CD4-positive, alpha-beta T cell (primary cell): ENCODE data around the gene GHITM. TPM values are rescaled to one million over a fixed set of nuclear protein-coding genes. Genes with fewer than 3 reads are reported as not detected.

Experiments
- ATAC-seq: fragments of 200-7000 bp; cut with Tn5 transposase; one replicate; pipeline ENCODE4 v1.10.0; 2022; ENCODE audit warnings: mild to moderate bottlenecking; ENCODE audit not compliant: poor library complexity
- CTCF ChIA-PET: fragments of 350-600 bp; sonication (Branson Sonifier 250); formaldehyde crosslinking; loops from one replicate; lab custom pipeline; 2021; ENCODE audit warnings: antibody characterized with exemption, inconsistent platforms; lab: Charles Lee
- POLR2A ChIA-PET: fragments of 350-600 bp; sonication (Branson Sonifier 250); formaldehyde crosslinking; loops from one replicate; lab custom pipeline; 2021; ENCODE audit warnings: antibody characterized with exemption, inconsistent platforms; lab: Charles Lee
- DNase-seq, 14 experiments: peaks; one replicate each; pipeline ENCODE4 v3.0.0-alpha.2; 2013 to 2020; ENCODE audit warnings: mixed read lengths in 2 of 14
- H3K27ac ChIP-seq, 2 donors: one replicate each; pipeline versions ENCODE4 v1.5.1 to v1.7.0; 2013; ENCODE audit warnings: low read length in 2 of 2, low read depth in 1 of 2, mild to moderate bottlenecking in 1 of 2
- H3K27me3 ChIP-seq, 2 experiments: 1 replicate in 1 of 2; 2 replicates in 1 of 2; pipeline versions ENCODE4 v1.6.1 to v1.7.0; 2013; ENCODE audit warnings: low read length in 2 of 2, control low read depth in 1 of 2, mild to moderate bottlenecking in 1 of 2, moderate library complexity in 1 of 2; ENCODE audit not compliant: insufficient read depth in 2 of 2, control insufficient read depth in 1 of 2
- H3K36me3 ChIP-seq: one replicate; pipeline ENCODE4 v1.6.1; 2013; ENCODE audit warnings: low read length, control low read depth; ENCODE audit not compliant: insufficient read depth
- H3K4me1 ChIP-seq: one replicate; pipeline ENCODE4 v1.6.1; 2013; ENCODE audit warnings: low read length, control low read depth; ENCODE audit not compliant: insufficient read depth
- H3K4me3 ChIP-seq: one replicate; pipeline ENCODE4 v1.5.1; 2013; ENCODE audit warnings: mild to moderate bottlenecking, low read length, moderate library complexity
- H3K9me3 ChIP-seq, 2 experiments: 1 replicate in 1 of 2; 2 replicates in 1 of 2; pipeline versions ENCODE4 v1.6.1 to v1.7.0; 2013; ENCODE audit warnings: low read length in 2 of 2, mild to moderate bottlenecking in 2 of 2, control low read depth in 1 of 2, moderate library complexity in 1 of 2; ENCODE audit not compliant: control insufficient read depth in 1 of 2, insufficient read depth in 1 of 2
- H3K27ac Mint-ChIP-seq: one replicate; pipeline ENCODE4 v1.8.0; 2020; ENCODE audit warnings: mixed read lengths
- H3K27me3 Mint-ChIP-seq: one replicate; pipeline ENCODE4 v1.8.0; 2021; ENCODE audit warnings: mixed read lengths
- H3K36me3 Mint-ChIP-seq: one replicate; pipeline ENCODE4 v1.8.0; 2021; ENCODE audit warnings: low read depth, mixed read lengths
- H3K4me1 Mint-ChIP-seq: one replicate; pipeline ENCODE4 v1.8.0; 2021; ENCODE audit warnings: low read depth, mixed read lengths
- H3K4me3 Mint-ChIP-seq: one replicate; pipeline ENCODE4 v1.8.0; 2020; ENCODE audit warnings: mild to moderate bottlenecking, mixed read lengths
- H3K9me3 Mint-ChIP-seq: one replicate; pipeline ENCODE4 v1.8.0; 2020; ENCODE audit warnings: mixed read lengths
- intact Hi-C, 2 experiments: fragments of 100-400 bp; cut with DNase I in 1 of 2; cut with micrococcal nuclease in 1 of 2; formaldehyde crosslinking; loops; one replicate each; pipeline versions ENCODE4 v1.15.1 to v1.9.0; 2023 to 2025; cut with DNase I, micrococcal nuclease
- total RNA-seq, 174 experiments: library from RNA in 2 of 174; stranded (reverse) in 2 of 174; gene quantifications; one replicate each; pipeline ENCODE4 v1.2.3 and lab custom pipeline; 2021 to 2026
- TF ChIP-seq, protein P1 (sequence below): fragments of 200-600 bp; IDR thresholded peaks from one replicate; pipeline ENCODE4 v1.8.0; 2022; ENCODE audit warnings: antibody characterized with exemption, mild to moderate bottlenecking

GHITM gene
- total RNA-seq, 2 experiments from 2014 or later, result 64.7 to 67.9 TPM

DNA sequence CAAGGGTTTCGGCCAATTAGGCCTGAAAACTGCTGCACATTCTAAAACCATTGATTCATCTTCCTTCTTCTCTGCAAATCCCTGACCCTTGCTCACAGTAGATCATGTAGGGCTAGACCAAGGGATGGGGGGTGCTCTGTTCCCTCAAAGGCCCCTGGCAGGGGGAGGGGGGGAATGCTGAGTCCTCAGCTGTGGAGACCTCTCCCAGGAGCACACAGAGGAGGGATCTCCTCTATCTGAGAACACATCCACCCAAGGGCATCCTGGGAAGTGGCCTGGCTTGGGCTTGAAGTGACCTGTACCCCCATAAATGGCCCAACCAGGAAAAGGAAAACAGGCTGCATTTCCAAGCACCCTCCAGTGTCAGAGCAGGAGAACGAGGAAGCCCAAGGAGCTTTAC is 54.0 kb downstream of the GHITM start:
- Mint-ChIP-seq H3K4me1 (peaks cover 14% of the 10 kb centered on the region), H3K36me3 (no peaks in the 10 kb centered on the region), H3K27me3 (peaks cover 27% of the 10 kb centered on the region), H3K4me3 (no peak overlapping the region), H3K9me3 (no peaks in the 10 kb centered on the region), H3K27ac (no peak overlapping the region)
- peaks cover 0 to 11% of the 10 kb centered on the region in 2 experiments for H3K9me3 ChIP-seq
- H3K4me3 ChIP-seq, result no peak overlapping the region
- ATAC-seq, result no peak
- no peak overlapping the region for H3K27ac ChIP-seq
- TF ChIP-seq, protein P1, sequence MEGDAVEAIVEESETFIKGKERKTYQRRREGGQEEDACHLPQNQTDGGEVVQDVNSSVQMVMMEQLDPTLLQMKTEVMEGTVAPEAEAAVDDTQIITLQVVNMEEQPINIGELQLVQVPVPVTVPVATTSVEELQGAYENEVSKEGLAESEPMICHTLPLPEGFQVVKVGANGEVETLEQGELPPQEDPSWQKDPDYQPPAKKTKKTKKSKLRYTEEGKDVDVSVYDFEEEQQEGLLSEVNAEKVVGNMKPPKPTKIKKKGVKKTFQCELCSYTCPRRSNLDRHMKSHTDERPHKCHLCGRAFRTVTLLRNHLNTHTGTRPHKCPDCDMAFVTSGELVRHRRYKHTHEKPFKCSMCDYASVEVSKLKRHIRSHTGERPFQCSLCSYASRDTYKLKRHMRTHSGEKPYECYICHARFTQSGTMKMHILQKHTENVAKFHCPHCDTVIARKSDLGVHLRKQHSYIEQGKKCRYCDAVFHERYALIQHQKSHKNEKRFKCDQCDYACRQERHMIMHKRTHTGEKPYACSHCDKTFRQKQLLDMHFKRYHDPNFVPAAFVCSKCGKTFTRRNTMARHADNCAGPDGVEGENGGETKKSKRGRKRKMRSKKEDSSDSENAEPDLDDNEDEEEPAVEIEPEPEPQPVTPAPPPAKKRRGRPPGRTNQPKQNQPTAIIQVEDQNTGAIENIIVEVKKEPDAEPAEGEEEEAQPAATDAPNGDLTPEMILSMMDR, result no peak
- peaks cover 37% of the 10 kb centered on the region for H3K4me1 ChIP-seq
- peaks cover 29 to 33% of the 10 kb centered on the region in 2 experiments for H3K27me3 ChIP-seq
- POLR2A ChIA-PET, result interaction anchor here (1.6 kb wide), 1 partner anchor 55 kb away, joined by 6 read pairs; the partner anchor contains the start of gene GHITM
- no peak for DNase-seq
- no peaks in the 10 kb centered on the region for H3K36me3 ChIP-seq
- intact Hi-C loops, result loop anchor here in 1 of 2 experiments (5.0 kb wide), 1 partner anchor 46 kb away; no protein-coding TSS in a partner anchor
- CTCF ChIA-PET, result no interaction called here

DNA sequence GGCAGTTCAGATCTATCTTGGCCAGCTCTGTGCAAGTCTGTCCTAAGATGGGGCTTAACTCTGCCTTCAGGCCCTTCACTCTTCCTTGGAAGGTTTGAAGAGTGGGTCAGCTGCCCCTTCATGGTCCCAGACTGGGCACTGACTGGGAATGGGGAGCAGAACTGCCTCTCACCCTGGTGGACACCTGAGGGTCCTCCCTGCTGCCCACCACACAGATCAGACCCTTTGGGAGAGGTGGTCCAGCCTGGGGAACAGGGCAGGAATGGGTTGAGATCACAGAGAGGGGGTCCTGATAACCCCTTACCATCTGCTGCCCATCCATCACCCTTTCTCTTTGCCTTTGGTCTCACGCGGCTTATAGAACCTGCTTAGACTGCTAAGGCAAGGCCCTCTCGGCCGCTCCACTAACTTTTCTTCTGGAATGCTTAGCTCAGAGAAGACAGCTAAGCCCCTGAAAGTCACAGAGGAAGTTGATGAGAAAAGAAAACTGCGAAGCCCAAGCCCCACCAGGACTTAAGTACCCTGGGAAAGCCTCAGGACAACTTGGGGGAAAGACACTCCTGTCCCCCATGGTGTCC is 54.6 kb downstream of the GHITM start:
- Histone ChIP-seq H3K27ac (no peak overlapping the region), H3K36me3 (no peaks in the 10 kb centered on the region), H3K9me3 (peaks cover 0 to 11% of the 10 kb centered on the region in 2 experiments), H3K4me1 (peaks cover 37% of the 10 kb centered on the region), H3K4me3 (peak overlapping the region; percentile 34), H3K27me3 (peaks cover 29 to 35% of the 10 kb centered on the region in 2 experiments)
- H3K27ac Mint-ChIP-seq, result no peak overlapping the region
- DNase-seq, result peak in 1 of 14 experiments; percentile 30
- peaks cover 14% of the 10 kb centered on the region for H3K4me1 Mint-ChIP-seq
- intact Hi-C loops, result loop anchor here in 1 of 2 experiments (5.0 kb wide), 1 partner anchor 47 kb away; no protein-coding TSS in a partner anchor
- no peaks in the 10 kb centered on the region for H3K36me3 Mint-ChIP-seq
- H3K4me3 Mint-ChIP-seq, result peak overlapping the region; percentile 61
- ChIA-PET CTCF (no interaction called here), POLR2A (interaction anchor here (1.0 to 1.6 kb wide), 2 partner anchors 16 to 55 kb away, joined by 4 to 6 read pairs; partner anchors contain the start of gene GHITM)
- peaks cover 30% of the 10 kb centered on the region for H3K27me3 Mint-ChIP-seq
- TF ChIP-seq, protein P1, result no peak
- no peak for ATAC-seq
- no peaks in the 10 kb centered on the region for H3K9me3 Mint-ChIP-seq

DNA sequence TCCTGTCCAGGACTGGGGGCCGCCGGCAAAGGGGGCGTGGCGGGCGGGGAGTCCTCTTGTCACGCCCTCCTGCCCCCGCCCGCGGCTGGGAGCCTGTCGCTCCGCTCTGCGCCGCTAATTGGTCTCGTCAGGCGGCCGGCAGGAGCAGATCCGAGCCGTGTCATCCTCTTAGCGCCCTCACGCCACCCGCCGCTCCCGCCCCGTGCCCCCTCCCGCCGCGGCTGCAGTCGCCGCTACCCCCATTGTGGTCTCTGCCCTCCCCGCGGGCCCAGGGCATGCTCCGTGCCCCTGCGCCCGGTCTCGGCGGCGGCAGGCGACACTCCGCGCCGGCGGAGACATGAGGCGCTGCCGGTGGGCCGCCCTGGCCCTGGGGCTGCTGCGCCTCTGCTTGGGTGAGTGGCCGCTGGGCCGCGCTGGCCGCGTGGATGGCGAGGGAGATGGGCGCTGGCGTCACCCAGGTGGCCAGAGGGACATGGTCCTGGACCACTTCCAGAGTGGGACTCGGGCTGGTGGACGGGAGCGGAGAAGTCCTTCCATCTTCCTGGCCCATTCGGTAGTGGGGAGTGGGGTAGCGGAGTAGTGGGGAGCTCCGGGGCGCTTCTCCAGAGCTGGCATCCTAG is 55.2 kb downstream of the GHITM start, which contains the start of gene CDHR1:
TSS of gene CDHR1 (plus strand) at position 114 of the 620 bp plus-strand sequence. CDS start at position 338, 224 bp downstream.
- no peak within 1 kb of the TSS for H3K27ac ChIP-seq
- H3K36me3 ChIP-seq, result no peaks in the 10 kb centered on the region
- TF ChIP-seq, protein P1, result no peak
- Mint-ChIP-seq H3K27ac (no peak within 1 kb of the TSS), H3K36me3 (no peaks in the 10 kb centered on the region), H3K27me3 (peaks cover 30% of the 10 kb centered on the region), H3K9me3 (no peaks in the 10 kb centered on the region), H3K4me3 (peak within 1 kb of the TSS; percentile 61), H3K4me1 (peaks cover 14% of the 10 kb centered on the region)
- intact Hi-C loops, result loop anchor here in 1 of 2 experiments (5.0 kb wide), 1 partner anchor 47 kb away; no protein-coding TSS in a partner anchor
- ATAC-seq, result peak; percentile 51
- ChIA-PET POLR2A (interaction anchor here (1.0 to 1.6 kb wide), 2 partner anchors 17 to 56 kb away, joined by 4 to 6 read pairs; partner anchors contain the start of gene GHITM), CTCF (no interaction called here)
- H3K4me3 ChIP-seq, result peak within 1 kb of the TSS; percentile 44
- peaks cover 0 to 11% of the 10 kb centered on the region in 2 experiments for H3K9me3 ChIP-seq
- peaks cover 37% of the 10 kb centered on the region for H3K4me1 ChIP-seq
- peaks cover 29 to 35% of the 10 kb centered on the region in 2 experiments for H3K27me3 ChIP-seq
- peak in 8 of 14 experiments; percentile 19 to 64 (median 44) for DNase-seq
